HepG2 (cell line): Measurements from ENCODE around the gene KLF6. TPM values are rescaled to one million over a fixed set of nuclear protein-coding genes. Genes with fewer than 3 reads are reported as not detected.
A peak's percentile ranks its signal among the peaks of the same experiment; 100 is the strongest.

ENCODE experiments used
- AHDC1 ChIP-seq: sonication (generic); formaldehyde crosslinking; IDR thresholded peaks from 2 replicates; pipeline ENCODE4 v1.5.1; 2020; ENCODE audit warnings: mild to moderate bottlenecking, missing genetic modification reagents, borderline replicate concordance
- AKAP8 ChIP-seq: sonication (generic); formaldehyde crosslinking; IDR thresholded peaks from 2 replicates; pipeline ENCODE4 v1.5.1; 2020; ENCODE audit warnings: mild to moderate bottlenecking, missing genetic modification reagents
- ATF6 ChIP-seq: sonication (generic); formaldehyde crosslinking; conservative IDR thresholded peaks from 2 replicates; pipeline ENCODE4 v1.4.0; 2020; ENCODE audit warnings: missing genetic modification reagents
- HNRNPH1 ChIP-seq: fragments of 200-400 bp; formaldehyde crosslinking; optimal IDR thresholded peaks from 2 replicates; pipeline ENCODE3; 2017; ENCODE audit warnings: mild to moderate bottlenecking, low read depth, low read length
- KLF6 ChIP-seq: IDR thresholded peaks from 2 replicates; pipeline ENCODE4 v1.8.0; 2016; ENCODE audit warnings: missing biosample characterization, missing genetic modification reagents
- NFKBIZ ChIP-seq: IDR thresholded peaks from 2 replicates; pipeline ENCODE4 v1.6.1; 2018; ENCODE audit warnings: missing genetic modification reagents, missing compliant biosample characterization
- PHF8 ChIP-seq: sonication (generic); formaldehyde crosslinking; IDR thresholded peaks from 2 replicates; pipeline ENCODE4 v1.5.0; 2020; ENCODE audit warnings: missing genetic modification reagents
- RBM22 ChIP-seq: fragments of 200-400 bp; formaldehyde crosslinking; optimal IDR thresholded peaks from 2 replicates; pipeline ENCODE3; 2017; ENCODE audit warnings: mild to moderate bottlenecking, low read length, moderate library complexity
- REXO4 ChIP-seq: sonication (generic); formaldehyde crosslinking; IDR thresholded peaks from 2 replicates; pipeline ENCODE4 v1.8.0; 2022; ENCODE audit warnings: missing genetic modification reagents, mild to moderate bottlenecking, borderline replicate concordance
- SNAPC4 ChIP-seq: sonication (generic); formaldehyde crosslinking; IDR thresholded peaks from 2 replicates; pipeline ENCODE4 v1.4.0; 2020; ENCODE audit warnings: mild to moderate bottlenecking, missing genetic modification reagents
- ZBTB4 ChIP-seq: sonication (generic); formaldehyde crosslinking; IDR thresholded peaks from 2 replicates; pipeline ENCODE4 v1.4.0; 2020; ENCODE audit warnings: missing genetic modification reagents, mild to moderate bottlenecking, borderline replicate concordance
- ZFP1 ChIP-seq: IDR thresholded peaks from 2 replicates; pipeline ENCODE4 v1.6.1; 2016
- ZFX ChIP-seq: sonication (generic); formaldehyde crosslinking; IDR thresholded peaks from 2 replicates; pipeline ENCODE4 v1.4.0; 2020; ENCODE audit warnings: mild to moderate bottlenecking, low read depth, missing genetic modification reagents, moderate library complexity
- ZNF224 ChIP-seq: sonication (generic); formaldehyde crosslinking; IDR thresholded peaks from 2 replicates; pipeline ENCODE4 v1.5.0; 2020; ENCODE audit warnings: mild to moderate bottlenecking, missing genetic modification reagents
- polyA plus RNA-seq, 8 experiments: library from polyadenylated mRNA; depleted of rRNA in 3 of 8; stranded (reverse) in 7 of 8; unstranded in 1 of 8; fragments of >200 nt; fragmentation: Illumina TruSeq in 4 of 8; extraction: Trizol in 4 of 8; gene quantifications; 2 replicates each; pipeline versions ENCODE4 v1.2.1 to v1.2.3, GENCODE V29; 2011 to 2016; ENCODE audit warnings: low read depth in 4 of 8, missing spikeins in 1 of 8, mixed read lengths in 1 of 8; ENCODE audit not compliant: insufficient read depth in 1 of 8
- total RNA-seq, 5 experiments: library from RNA; depleted of rRNA; stranded (reverse); fragments of >200 nt; fragmentation: Illumina TruSeq; extraction: Trizol; gene quantifications; 2 replicates each; pipeline ENCODE4 v1.2.3, GENCODE V29; 2016; ENCODE audit warnings: low read depth in 1 of 5

KLF6 gene
- total and polyA plus RNA-seq, 2 of the 13 experiments (the other 11 are each of a cell fraction or from before 2014, with no cell fraction given), result 27.0 to 71.9 TPM

GRCh38 chr10:3747984-3748383 lies 37.0 kb downstream of the KLF6 start (continued):
- TF ChIP-seq SNAPC4 (CRISPR knock-in tag) (no peak), ZFP1 (CRISPR knock-in tag) (no peak), ZNF224 (CRISPR knock-in tag) (no peak), PHF8 (CRISPR knock-in tag) (no peak), AHDC1 (CRISPR knock-in tag) (peak; percentile 78; the same call in 1 of the 2 replicates), HNRNPH1 (no peak), RBM22 (no peak), ATF6 (no peak), ZFX (CRISPR knock-in tag) (0 out of 2 replicates have a peak, but pooled peaks have one; percentile 45), NFKBIZ (CRISPR knock-in tag) (no peak), KLF6 (CRISPR knock-in tag) (no peak), AKAP8 (CRISPR knock-in tag) (no peak), ZBTB4 (no peak), REXO4 (no peak)
